ENCODE data around the gene SLC25A47.

The SLC25A47 gene

DNA sequence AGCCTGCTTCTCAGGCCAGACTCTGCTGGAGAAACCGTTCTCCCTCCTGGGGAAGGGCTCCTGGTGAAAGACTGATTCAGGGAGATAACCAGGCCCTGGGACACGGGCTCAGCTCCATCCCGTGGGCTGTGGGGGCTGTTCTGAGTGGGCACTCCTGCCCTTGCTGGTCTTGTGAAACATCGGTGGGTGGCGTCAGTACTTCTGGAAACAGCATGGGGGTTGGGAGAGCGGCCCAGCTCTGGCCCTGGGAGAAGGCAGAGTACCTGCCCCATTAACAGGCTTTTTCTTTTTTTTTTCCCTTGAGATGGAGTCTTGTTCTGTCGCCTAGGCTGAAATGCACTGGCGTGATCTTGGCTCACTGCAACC, 786 bp downstream of the SLC25A47 start:
- no peak overlapping the region for H2BK15ac ChIP-seq (ENCODE audit: low read length)
- no peak overlapping the region for H3K23ac ChIP-seq (ENCODE audit: low read depth, low read length, poor library complexity)
- WGBS, 2 donors (ENCODE audit: extremely low coverage in 2 of 2, insufficient read length in 2 of 2, insufficient replicate concordance in 1 of 2): no CpG with 5 or more reads among the region's 8 CpGs
- H3K4ac ChIP-seq (ENCODE audit: low read length): no peak overlapping the region
- no peak overlapping the region for H3K4me3 ChIP-seq (ENCODE audit: low read length in 2 of 2)
- no peaks in the 10 kb centered on the region for H3K9me3 ChIP-seq (replicated peaks in 1 of 2; ENCODE audit: control insufficient read depth in 2 of 2, insufficient read depth in 1 of 2, low read depth in 1 of 2, low read length in 2 of 2)
- H3K14ac ChIP-seq (ENCODE audit: low read length): peak overlapping the region; percentile 33
- H2BK120ac ChIP-seq (ENCODE audit: low read depth, low read length): no peak overlapping the region
- H2AFZ ChIP-seq (ENCODE audit: low read length): no peak overlapping the region
- peak overlapping the region; percentile 79 for H3K18ac ChIP-seq (ENCODE audit: low read length)
- no peak overlapping the region for H3K27ac ChIP-seq (replicated peaks; ENCODE audit: low read length)
- H4K8ac ChIP-seq (ENCODE audit: low read depth, low read length): no peak overlapping the region
- no peak overlapping the region for H3K4me2 ChIP-seq (ENCODE audit: insufficient read depth, low read length, poor library complexity, severe bottlenecking)
- no peak for DNase-seq (ENCODE audit: low spot score)
- H2AK5ac ChIP-seq (ENCODE audit: low read depth, low read length): peak overlapping the region; percentile 74
- H3K79me1 ChIP-seq (ENCODE audit: low read depth, low read length): no peaks in the 10 kb centered on the region
- H3K36me3 ChIP-seq (replicated peaks in 1 of 2; ENCODE audit: control insufficient read depth in 2 of 2, insufficient read depth in 2 of 2, low read length in 2 of 2): no peaks in the 10 kb centered on the region
- H4K91ac ChIP-seq (ENCODE audit: low read depth, low read length, poor library complexity): no peak overlapping the region
- H3K4me1 ChIP-seq (ENCODE audit: control insufficient read depth in 2 of 2, insufficient read depth in 1 of 2, low read depth in 1 of 2, low read length in 2 of 2): peaks cover 0 to 3% of the 10 kb centered on the region in 2 donors
- no peak overlapping the region for H3K9ac ChIP-seq (ENCODE audit: low read depth, low read length, poor library complexity)
- H2BK12ac ChIP-seq (ENCODE audit: low read length): no peak overlapping the region
- H2BK5ac ChIP-seq (ENCODE audit: low read length): peak overlapping the region; percentile 26
- H3K27me3 ChIP-seq (ENCODE audit: control insufficient read depth in 3 of 3, insufficient read depth in 3 of 3, low read depth in 1 of 3, low read length in 3 of 3): peaks cover 0 to 45% (median 0%) of the 10 kb centered on the region in 3 experiments

DNA sequence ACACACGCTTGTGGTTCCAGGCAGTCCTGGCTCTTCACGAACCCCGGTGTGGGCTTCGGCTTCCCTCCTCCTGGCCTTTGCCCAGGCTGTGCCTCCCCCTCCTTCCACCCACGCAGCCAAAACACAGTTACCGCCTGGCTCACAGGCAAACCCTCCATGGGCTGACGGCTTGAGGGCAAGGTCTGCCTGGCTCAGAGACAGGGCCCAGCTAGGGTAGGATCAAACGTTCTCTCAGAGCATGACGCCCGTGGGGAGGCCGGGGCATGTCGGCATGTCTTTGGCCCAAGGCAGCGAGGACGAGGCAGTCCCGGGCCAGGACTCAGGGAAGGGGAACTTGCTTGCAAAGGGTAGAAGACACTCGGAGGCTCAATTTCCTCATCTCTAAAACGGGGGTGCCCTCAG, 2.1 kb downstream of the SLC25A47 start:
- peak overlapping the region; percentile 78 for H2AK5ac ChIP-seq (ENCODE audit: low read depth, low read length)
- H3K23ac ChIP-seq (ENCODE audit: low read depth, low read length, poor library complexity): no peak overlapping the region
- peak overlapping the region in 1 of 2 donors; percentile 43 for H3K4me3 ChIP-seq (ENCODE audit: low read length in 2 of 2)
- H4K8ac ChIP-seq (ENCODE audit: low read depth, low read length): no peak overlapping the region
- H2AFZ ChIP-seq (ENCODE audit: low read length): peak overlapping the region; percentile 40
- H3K27ac ChIP-seq (replicated peaks; ENCODE audit: low read length): no peak overlapping the region
- no peaks in the 10 kb centered on the region for H3K36me3 ChIP-seq (replicated peaks in 1 of 2; ENCODE audit: control insufficient read depth in 2 of 2, insufficient read depth in 2 of 2, low read length in 2 of 2)
- no peak overlapping the region for H2BK15ac ChIP-seq (ENCODE audit: low read length)
- DNase-seq (ENCODE audit: low spot score): no peak
- H4K91ac ChIP-seq (ENCODE audit: low read depth, low read length, poor library complexity): no peak overlapping the region
- no peak overlapping the region for H3K9ac ChIP-seq (ENCODE audit: low read depth, low read length, poor library complexity)
- H3K4me1 ChIP-seq (ENCODE audit: control insufficient read depth in 2 of 2, insufficient read depth in 1 of 2, low read depth in 1 of 2, low read length in 2 of 2): peaks cover 0 to 3% of the 10 kb centered on the region in 2 donors
- H2BK12ac ChIP-seq (ENCODE audit: low read length): no peak overlapping the region
- H3K27me3 ChIP-seq (ENCODE audit: control insufficient read depth in 3 of 3, insufficient read depth in 3 of 3, low read depth in 1 of 3, low read length in 3 of 3): peaks cover 0 to 45% (median 0%) of the 10 kb centered on the region in 3 experiments
- H3K18ac ChIP-seq (ENCODE audit: low read length): peak overlapping the region; percentile 88
- peak overlapping the region; percentile 87 for H3K14ac ChIP-seq (ENCODE audit: low read length)
- no peaks in the 10 kb centered on the region for H3K9me3 ChIP-seq (replicated peaks in 1 of 2; ENCODE audit: control insufficient read depth in 2 of 2, insufficient read depth in 1 of 2, low read depth in 1 of 2, low read length in 2 of 2)
- no peaks in the 10 kb centered on the region for H3K79me1 ChIP-seq (ENCODE audit: low read depth, low read length)
- no peak overlapping the region for H3K4me2 ChIP-seq (ENCODE audit: insufficient read depth, low read length, poor library complexity, severe bottlenecking)
- no CpG with 5 or more reads among the region's 17 CpGs for WGBS, 2 donors (ENCODE audit: extremely low coverage in 2 of 2, insufficient read length in 2 of 2, insufficient replicate concordance in 1 of 2)
- H3K4ac ChIP-seq (ENCODE audit: low read length): no peak overlapping the region
- no peak overlapping the region for H2BK5ac ChIP-seq (ENCODE audit: low read length)
- no peak overlapping the region for H2BK120ac ChIP-seq (ENCODE audit: low read depth, low read length)

- no peak overlapping the region for H2AFZ ChIP-seq (ENCODE audit: low read length)
- no peak overlapping the region for H2BK5ac ChIP-seq (ENCODE audit: low read length)
- no peak overlapping the region for H3K23ac ChIP-seq (ENCODE audit: low read depth, low read length, poor library complexity)
- H3K27me3 ChIP-seq (ENCODE audit: control insufficient read depth in 3 of 3, insufficient read depth in 3 of 3, low read depth in 1 of 3, low read length in 3 of 3): peaks cover 0 to 45% (median 0%) of the 10 kb centered on the region in 3 experiments
- no peaks in the 10 kb centered on the region for H3K79me1 ChIP-seq (ENCODE audit: low read depth, low read length)
- no peak overlapping the region for H2AK5ac ChIP-seq (ENCODE audit: low read depth, low read length)
- H3K14ac ChIP-seq (ENCODE audit: low read length): no peak overlapping the region
- no peak overlapping the region for H3K4me3 ChIP-seq (ENCODE audit: low read length in 2 of 2)
- H2BK15ac ChIP-seq (ENCODE audit: low read length): no peak overlapping the region
- no peak overlapping the region for H2BK12ac ChIP-seq (ENCODE audit: low read length)
- WGBS, 2 donors (ENCODE audit: extremely low coverage in 2 of 2, insufficient read length in 2 of 2, insufficient replicate concordance in 1 of 2): no CpG with 5 or more reads among the region's 13 CpGs
- H3K4me1 ChIP-seq (ENCODE audit: control insufficient read depth in 2 of 2, insufficient read depth in 1 of 2, low read depth in 1 of 2, low read length in 2 of 2): peaks cover 0 to 3% of the 10 kb centered on the region in 2 donors
- no peaks in the 10 kb centered on the region for H3K9me3 ChIP-seq (replicated peaks in 1 of 2; ENCODE audit: control insufficient read depth in 2 of 2, insufficient read depth in 1 of 2, low read depth in 1 of 2, low read length in 2 of 2)
- no peak overlapping the region for H3K4me2 ChIP-seq (ENCODE audit: insufficient read depth, low read length, poor library complexity, severe bottlenecking)
- no peak overlapping the region for H4K8ac ChIP-seq (ENCODE audit: low read depth, low read length)
- H2BK120ac ChIP-seq (ENCODE audit: low read depth, low read length): no peak overlapping the region
- DNase-seq (ENCODE audit: low spot score): no peak
- no peak overlapping the region for H3K27ac ChIP-seq (replicated peaks; ENCODE audit: low read length)
- H3K18ac ChIP-seq (ENCODE audit: low read length): peak overlapping the region; percentile 36
- no peak overlapping the region for H4K91ac ChIP-seq (ENCODE audit: low read depth, low read length, poor library complexity)
- H3K9ac ChIP-seq (ENCODE audit: low read depth, low read length, poor library complexity): peak overlapping the region; percentile 10
- no peak overlapping the region for H3K4ac ChIP-seq (ENCODE audit: low read length)
- H3K36me3 ChIP-seq (replicated peaks in 1 of 2; ENCODE audit: control insufficient read depth in 2 of 2, insufficient read depth in 2 of 2, low read length in 2 of 2): no peaks in the 10 kb centered on the region
Measured at GRCh38 chr14:100325958-100326357, 2.8 kb downstream of the SLC25A47 start.

DNA sequence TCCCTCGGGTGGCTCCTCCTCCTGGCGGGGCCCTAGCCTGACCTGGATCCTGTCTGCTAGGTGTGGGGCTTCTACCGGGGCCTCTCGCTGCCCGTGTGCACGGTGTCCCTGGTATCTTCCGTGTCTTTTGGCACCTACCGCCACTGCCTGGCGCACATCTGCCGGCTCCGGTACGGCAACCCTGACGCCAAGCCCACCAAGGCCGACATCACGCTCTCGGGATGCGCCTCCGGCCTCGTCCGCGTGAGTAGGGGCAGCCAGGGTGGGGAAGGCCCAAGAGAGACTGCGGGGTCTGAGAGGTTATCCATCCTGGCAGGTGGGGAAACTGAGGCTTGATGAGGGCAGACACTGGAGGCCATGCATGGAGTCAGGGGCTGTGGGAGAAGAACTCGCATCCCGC, 4.0 kb downstream of the SLC25A47 start:
- no peak overlapping the region for H3K14ac ChIP-seq (ENCODE audit: low read length)
- no peak overlapping the region for H4K91ac ChIP-seq (ENCODE audit: low read depth, low read length, poor library complexity)
- peak overlapping the region; percentile 19 for H2BK5ac ChIP-seq (ENCODE audit: low read length)
- no peak overlapping the region for H3K9ac ChIP-seq (ENCODE audit: low read depth, low read length, poor library complexity)
- DNase-seq (ENCODE audit: low spot score): no peak
- H3K27me3 ChIP-seq (ENCODE audit: control insufficient read depth in 3 of 3, insufficient read depth in 3 of 3, low read depth in 1 of 3, low read length in 3 of 3): peaks cover 0 to 36% (median 0%) of the 10 kb centered on the region in 3 experiments
- H3K9me3 ChIP-seq (replicated peaks in 1 of 2; ENCODE audit: control insufficient read depth in 2 of 2, insufficient read depth in 1 of 2, low read depth in 1 of 2, low read length in 2 of 2): no peaks in the 10 kb centered on the region
- H3K4ac ChIP-seq (ENCODE audit: low read length): no peak overlapping the region
- H4K8ac ChIP-seq (ENCODE audit: low read depth, low read length): no peak overlapping the region
- no peaks in the 10 kb centered on the region for H3K36me3 ChIP-seq (replicated peaks in 1 of 2; ENCODE audit: control insufficient read depth in 2 of 2, insufficient read depth in 2 of 2, low read length in 2 of 2)
- no peak overlapping the region for H3K4me2 ChIP-seq (ENCODE audit: insufficient read depth, low read length, poor library complexity, severe bottlenecking)
- H3K18ac ChIP-seq (ENCODE audit: low read length): peak overlapping the region; percentile 71
- peaks cover 0 to 3% of the 10 kb centered on the region in 2 donors for H3K4me1 ChIP-seq (ENCODE audit: control insufficient read depth in 2 of 2, insufficient read depth in 1 of 2, low read depth in 1 of 2, low read length in 2 of 2)
- H2BK12ac ChIP-seq (ENCODE audit: low read length): peak overlapping the region; percentile 73
- peak overlapping the region; percentile 65 for H3K23ac ChIP-seq (ENCODE audit: low read depth, low read length, poor library complexity)
- H3K27ac ChIP-seq (replicated peaks; ENCODE audit: low read length): no peak overlapping the region
- H3K79me1 ChIP-seq (ENCODE audit: low read depth, low read length): no peaks in the 10 kb centered on the region
- H3K4me3 ChIP-seq (ENCODE audit: low read length in 2 of 2): no peak overlapping the region
- H2AFZ ChIP-seq (ENCODE audit: low read length): no peak overlapping the region
- no peak overlapping the region for H2BK120ac ChIP-seq (ENCODE audit: low read depth, low read length)
- peak overlapping the region; percentile 96 for H2AK5ac ChIP-seq (ENCODE audit: low read depth, low read length)
- peak overlapping the region; percentile 39 for H2BK15ac ChIP-seq (ENCODE audit: low read length)
- WGBS, 2 donors (ENCODE audit: extremely low coverage in 2 of 2, insufficient read length in 2 of 2, insufficient replicate concordance in 1 of 2): no CpG with 5 or more reads among the region's 24 CpGs

Data from neuronal stem cell (in vitro differentiated cells).